GM12878 (cell line): ENCODE measurements around the gene AATF. TPM values are rescaled to one million over a fixed set of nuclear protein-coding genes. Genes with fewer than 3 reads are reported as not detected.

Source experiments
- ASH2L ChIP-seq: fragments of 300-600, 200-600 bp; sonication (generic); IDR thresholded peaks from 2 replicates; pipeline ENCODE4 v1.6.1; 2017; ENCODE audit warnings: low read depth, mild to moderate bottlenecking, borderline replicate concordance
- FOXK2 ChIP-seq: fragments of 450-650 bp; IDR thresholded peaks from 2 replicates; pipeline ENCODE4 v1.6.1; 2017; ENCODE audit warnings: mild to moderate bottlenecking, moderate library complexity
- MTA2 ChIP-seq: fragments of 450-650 bp; IDR thresholded peaks from 2 replicates; pipeline ENCODE4 v1.6.1; 2016; ENCODE audit warnings: low read depth, mild to moderate bottlenecking, moderate library complexity
- NFYB ChIP-seq: IDR thresholded peaks from 2 replicates; pipeline ENCODE4 v1.6.1; 2011; ENCODE audit warnings: low read depth, mild to moderate bottlenecking, low read length, improper control_type of control experiment, moderate library complexity; ENCODE audit not compliant: insufficient read depth
- POLR2AphosphoS5 ChIP-seq: IDR thresholded peaks from 2 replicates; pipeline ENCODE4 v1.6.1; 2011; ENCODE audit warnings: mild to moderate bottlenecking, low read length, inconsistent platforms
- PRDM15 ChIP-seq: fragments of 450-650 bp; formaldehyde crosslinking; IDR thresholded peaks from 2 replicates; pipeline ENCODE4 v1.4.0; 2020; ENCODE audit warnings: mild to moderate bottlenecking, moderate library complexity
- polyA plus RNA-seq, 11 experiments: library from polyadenylated mRNA; depleted of rRNA in 4 of 11; unstranded in 6 of 11; stranded (reverse) in 5 of 11; fragments of >200 nt; fragmentation: Nextera tagmentation in 4 of 11; fragmentation: Illumina TruSeq in 1 of 11; extraction: Ambion mirVana in 4 of 11; extraction: Trizol in 1 of 11; gene quantifications; 1 replicate in 1 of 11; 2 replicates in 10 of 11; pipeline versions ENCODE4 v1.2.1 to v1.2.3, GENCODE V29; 2011 to 2016; ENCODE audit warnings: inconsistent platforms in 2 of 11, missing spikeins in 2 of 11, low read depth in 1 of 11
- total RNA-seq, 4 experiments: library from RNA; depleted of rRNA in 3 of 4; stranded (reverse); fragments of >200 nt in 3 of 4; fragmentation: Illumina TruSeq in 1 of 4; extraction: Trizol in 1 of 4; gene quantifications; 2 replicates each; pipeline versions ENCODE4 v1.2.1 to v1.2.3, GENCODE V29; 2013 to 2021
- TF ChIP-seq, protein P1 (sequence below): IDR thresholded peaks from 2 replicates; pipeline ENCODE4 v1.6.1; 2011; ENCODE audit warnings: borderline replicate concordance, low read depth, mild to moderate bottlenecking, moderate library complexity, mixed read lengths, low read length; ENCODE audit not compliant: insufficient read depth; ENCODE audit errors: extremely low read length
- TF ChIP-seq, protein P2 (sequence below): fragments of 150-350 bp; IDR thresholded peaks from 2 replicates; pipeline ENCODE4 v1.6.1; 2014; ENCODE audit warnings: mild to moderate bottlenecking, low read depth, low read length
- TF ChIP-seq, protein P3 (sequence below): IDR thresholded peaks from 2 replicates; pipeline ENCODE4 v1.6.1; 2011; ENCODE audit warnings: mild to moderate bottlenecking, low read depth, low read length, moderate library complexity; ENCODE audit not compliant: insufficient replicate concordance
- TF ChIP-seq, protein P4 (sequence below): IDR thresholded peaks from 2 replicates; pipeline ENCODE4 v1.6.1; 2011; ENCODE audit warnings: low read depth, low read length, improper control_type of control experiment, borderline replicate concordance

AATF gene
- total and polyA plus RNA-seq, 10 of the 15 experiments (the other 5 are each of a cell fraction or from before 2014, with no cell fraction given), result 36.8 to 110 (median 77.9) TPM

DNA sequence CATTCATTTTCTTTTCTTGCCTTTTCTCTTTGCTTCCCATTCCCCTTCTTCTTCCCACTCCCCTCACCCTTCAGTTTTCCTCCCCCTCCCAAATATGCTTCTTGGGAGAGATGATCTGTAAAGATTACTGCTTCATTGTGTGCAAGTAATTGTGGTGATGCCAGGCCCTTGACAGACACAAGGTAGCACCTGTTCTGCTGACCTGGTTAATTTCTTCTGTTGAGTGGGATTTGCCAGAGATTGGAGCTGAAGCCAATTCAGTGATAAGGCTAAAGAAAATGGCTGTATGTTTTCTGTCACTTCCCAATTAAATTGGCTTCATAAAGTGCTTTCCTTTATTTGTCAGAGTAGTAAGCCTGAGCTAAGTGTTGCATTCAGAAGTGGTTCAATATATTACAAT lies 44.5 kb downstream of the AATF start (continued):
- TF ChIP-seq, protein P1, sequence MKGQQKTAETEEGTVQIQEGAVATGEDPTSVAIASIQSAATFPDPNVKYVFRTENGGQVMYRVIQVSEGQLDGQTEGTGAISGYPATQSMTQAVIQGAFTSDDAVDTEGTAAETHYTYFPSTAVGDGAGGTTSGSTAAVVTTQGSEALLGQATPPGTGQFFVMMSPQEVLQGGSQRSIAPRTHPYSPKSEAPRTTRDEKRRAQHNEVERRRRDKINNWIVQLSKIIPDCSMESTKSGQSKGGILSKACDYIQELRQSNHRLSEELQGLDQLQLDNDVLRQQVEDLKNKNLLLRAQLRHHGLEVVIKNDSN, result no peak
- TF ChIP-seq MTA2 (no peak), ASH2L (no peak), NFYB (no peak), PRDM15 (CRISPR knock-in tag) (no peak), POLR2AphosphoS5 (no peak), FOXK2 (no peak)
- TF ChIP-seq, protein P2, sequence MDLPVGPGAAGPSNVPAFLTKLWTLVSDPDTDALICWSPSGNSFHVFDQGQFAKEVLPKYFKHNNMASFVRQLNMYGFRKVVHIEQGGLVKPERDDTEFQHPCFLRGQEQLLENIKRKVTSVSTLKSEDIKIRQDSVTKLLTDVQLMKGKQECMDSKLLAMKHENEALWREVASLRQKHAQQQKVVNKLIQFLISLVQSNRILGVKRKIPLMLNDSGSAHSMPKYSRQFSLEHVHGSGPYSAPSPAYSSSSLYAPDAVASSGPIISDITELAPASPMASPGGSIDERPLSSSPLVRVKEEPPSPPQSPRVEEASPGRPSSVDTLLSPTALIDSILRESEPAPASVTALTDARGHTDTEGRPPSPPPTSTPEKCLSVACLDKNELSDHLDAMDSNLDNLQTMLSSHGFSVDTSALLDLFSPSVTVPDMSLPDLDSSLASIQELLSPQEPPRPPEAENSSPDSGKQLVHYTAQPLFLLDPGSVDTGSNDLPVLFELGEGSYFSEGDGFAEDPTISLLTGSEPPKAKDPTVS, result no peak
- TF ChIP-seq, protein P3, sequence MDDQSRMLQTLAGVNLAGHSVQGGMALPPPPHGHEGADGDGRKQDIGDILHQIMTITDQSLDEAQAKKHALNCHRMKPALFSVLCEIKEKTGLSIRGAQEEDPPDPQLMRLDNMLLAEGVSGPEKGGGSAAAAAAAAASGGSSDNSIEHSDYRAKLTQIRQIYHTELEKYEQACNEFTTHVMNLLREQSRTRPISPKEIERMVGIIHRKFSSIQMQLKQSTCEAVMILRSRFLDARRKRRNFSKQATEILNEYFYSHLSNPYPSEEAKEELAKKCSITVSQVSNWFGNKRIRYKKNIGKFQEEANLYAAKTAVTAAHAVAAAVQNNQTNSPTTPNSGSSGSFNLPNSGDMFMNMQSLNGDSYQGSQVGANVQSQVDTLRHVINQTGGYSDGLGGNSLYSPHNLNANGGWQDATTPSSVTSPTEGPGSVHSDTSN, result no peak
- TF ChIP-seq, protein P4, sequence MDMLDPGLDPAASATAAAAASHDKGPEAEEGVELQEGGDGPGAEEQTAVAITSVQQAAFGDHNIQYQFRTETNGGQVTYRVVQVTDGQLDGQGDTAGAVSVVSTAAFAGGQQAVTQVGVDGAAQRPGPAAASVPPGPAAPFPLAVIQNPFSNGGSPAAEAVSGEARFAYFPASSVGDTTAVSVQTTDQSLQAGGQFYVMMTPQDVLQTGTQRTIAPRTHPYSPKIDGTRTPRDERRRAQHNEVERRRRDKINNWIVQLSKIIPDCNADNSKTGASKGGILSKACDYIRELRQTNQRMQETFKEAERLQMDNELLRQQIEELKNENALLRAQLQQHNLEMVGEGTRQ, result no peak
